T-helper 2 cell treated with Interferon-gamma antibody and Interleukin-4, amounts not matched to agents 5 μg/mL and 100 μg/mL, for 36 hours (primary cell): ENCODE results near the gene ACOT11.
A peak's percentile ranks its signal among the peaks of the same experiment; 100 is the strongest.

Source experiments
- DNase-seq: peaks from one replicate; pipeline ENCODE4 v3.0.0; 2021; ENCODE audit warnings: low spot score
- H3K27ac Mint-ChIP-seq: one replicate; pipeline ENCODE4 v1.8.0; 2021; ENCODE audit warnings: mild to moderate bottlenecking, mixed read lengths
- H3K27me3 Mint-ChIP-seq: one replicate; pipeline ENCODE4 v1.8.0; 2021; ENCODE audit warnings: low read depth, mixed read lengths
- H3K36me3 Mint-ChIP-seq: one replicate; pipeline ENCODE4 v1.8.0; 2021; ENCODE audit warnings: low read depth, mixed read lengths
- H3K4me1 Mint-ChIP-seq: one replicate; pipeline ENCODE4 v1.8.0; 2021; ENCODE audit warnings: low read depth, mixed read lengths
- H3K4me3 Mint-ChIP-seq: one replicate; pipeline ENCODE4 v1.8.0; 2022; ENCODE audit warnings: mild to moderate bottlenecking, moderate library complexity, mixed read lengths
- H3K9me3 Mint-ChIP-seq: one replicate; pipeline ENCODE4 v1.8.0; 2021; ENCODE audit warnings: mixed read lengths

Gene ACOT11

GRCh38 chr1:54543729-54544496 is 4.1 kb upstream of the ACOT11 start:
- H3K36me3 Mint-ChIP-seq = no peaks in the 10 kb centered on the region
- H3K27ac Mint-ChIP-seq = peak overlapping the region; percentile 67
- H3K4me3 Mint-ChIP-seq = no peak overlapping the region
- peaks cover 16% of the 10 kb centered on the region for H3K27me3 Mint-ChIP-seq
- peaks cover 10% of the 10 kb centered on the region for H3K4me1 Mint-ChIP-seq
- H3K9me3 Mint-ChIP-seq = no peaks in the 10 kb centered on the region
- no peak for DNase-seq

GRCh38 chr1:54545916-54546635 is 2.0 kb upstream of the ACOT11 start:
- H3K4me3 Mint-ChIP-seq = no peak overlapping the region
- H3K27me3 Mint-ChIP-seq = peaks cover 11% of the 10 kb centered on the region

GRCh38 chr1:54546651-54547401 is 1.2 kb upstream of the ACOT11 start:
- Mint-ChIP-seq H3K36me3 (no peaks in the 10 kb centered on the region), H3K4me1 (peaks cover 5% of the 10 kb centered on the region), H3K27ac (no peak overlapping the region), H3K9me3 (no peaks in the 10 kb centered on the region), H3K4me3 (no peak overlapping the region), H3K27me3 (peaks cover 5% of the 10 kb centered on the region)
- DNase-seq = no peak

More at GRCh38 chr1:54545916-54546635, 2.0 kb upstream of the ACOT11 start:
- H3K36me3 Mint-ChIP-seq = no peaks in the 10 kb centered on the region
- H3K27ac Mint-ChIP-seq = no peak overlapping the region
- DNase-seq = no peak
- H3K4me1 Mint-ChIP-seq = peaks cover 10% of the 10 kb centered on the region
- H3K9me3 Mint-ChIP-seq = no peaks in the 10 kb centered on the region

GRCh38 chr1:54548389-54549044 is 489 bp downstream of the ACOT11 start:
- peaks cover 2% of the 10 kb centered on the region for H3K27me3 Mint-ChIP-seq
- H3K4me1 Mint-ChIP-seq = no peaks in the 10 kb centered on the region
- no peaks in the 10 kb centered on the region for H3K36me3 Mint-ChIP-seq
- no peak overlapping the region for H3K4me3 Mint-ChIP-seq
- no peak for DNase-seq
- H3K9me3 Mint-ChIP-seq = no peaks in the 10 kb centered on the region
- no peak overlapping the region for H3K27ac Mint-ChIP-seq

GRCh38 chr1:54549181-54549924 is 1.3 kb downstream of the ACOT11 start:
- peaks cover 2% of the 10 kb centered on the region for H3K27me3 Mint-ChIP-seq
- no peak overlapping the region for H3K27ac Mint-ChIP-seq
- no peak for DNase-seq
- no peaks in the 10 kb centered on the region for H3K9me3 Mint-ChIP-seq
- no peaks in the 10 kb centered on the region for H3K36me3 Mint-ChIP-seq
- no peak overlapping the region for H3K4me3 Mint-ChIP-seq
- no peaks in the 10 kb centered on the region for H3K4me1 Mint-ChIP-seq

GRCh38 chr1:54551891-54552290 is 3.9 kb downstream of the ACOT11 start:
- Mint-ChIP-seq H3K4me3 (no peak overlapping the region), H3K27me3 (peaks cover 5% of the 10 kb centered on the region), H3K9me3 (peaks cover 6% of the 10 kb centered on the region), H3K27ac (no peak overlapping the region), H3K36me3 (peaks cover 3% of the 10 kb centered on the region), H3K4me1 (no peaks in the 10 kb centered on the region)
- no peak for DNase-seq

- no peak for DNase-seq
These were observed 5.7 kb downstream of the ACOT11 start for GRCh38 chr1:54553602-54554313.

GRCh38 chr1:54556110-54556509 is 8.1 kb downstream of the ACOT11 start:
- Mint-ChIP-seq H3K27me3 (peaks cover 3% of the 10 kb centered on the region), H3K4me3 (no peak overlapping the region), H3K36me3 (peaks cover 3% of the 10 kb centered on the region), H3K4me1 (no peaks in the 10 kb centered on the region), H3K9me3 (peaks cover 6% of the 10 kb centered on the region), H3K27ac (no peak overlapping the region)
- DNase-seq = no peak

More at GRCh38 chr1:54553602-54554313, 5.7 kb downstream of the ACOT11 start:
- Mint-ChIP-seq H3K27ac (no peak overlapping the region), H3K4me3 (no peak overlapping the region), H3K4me1 (no peaks in the 10 kb centered on the region), H3K9me3 (peaks cover 6% of the 10 kb centered on the region), H3K27me3 (peaks cover 5% of the 10 kb centered on the region), H3K36me3 (peaks cover 3% of the 10 kb centered on the region)

GRCh38 chr1:54557671-54558355 is 9.8 kb downstream of the ACOT11 start:
- H3K4me1 Mint-ChIP-seq = no peaks in the 10 kb centered on the region
- H3K9me3 Mint-ChIP-seq = peaks cover 6% of the 10 kb centered on the region
- H3K27me3 Mint-ChIP-seq = peaks cover 3% of the 10 kb centered on the region
- no peak overlapping the region for H3K4me3 Mint-ChIP-seq
- DNase-seq = no peak
- peaks cover 3% of the 10 kb centered on the region for H3K36me3 Mint-ChIP-seq
- H3K27ac Mint-ChIP-seq = no peak overlapping the region

- no peak overlapping the region for H3K27ac Mint-ChIP-seq
These were observed 10.5 kb downstream of the ACOT11 start for GRCh38 chr1:54558434-54559030.

GRCh38 chr1:54559111-54559548 is 11.1 kb downstream of the ACOT11 start:
- no peak overlapping the region for H3K27ac Mint-ChIP-seq
- peaks cover 6% of the 10 kb centered on the region for H3K9me3 Mint-ChIP-seq
- H3K27me3 Mint-ChIP-seq = peaks cover 3% of the 10 kb centered on the region
- peaks cover 3% of the 10 kb centered on the region for H3K36me3 Mint-ChIP-seq
- no peak overlapping the region for H3K4me3 Mint-ChIP-seq
- no peaks in the 10 kb centered on the region for H3K4me1 Mint-ChIP-seq
- no peak for DNase-seq

More at GRCh38 chr1:54558434-54559030, 10.5 kb downstream of the ACOT11 start:
- Mint-ChIP-seq H3K36me3 (peaks cover 3% of the 10 kb centered on the region), H3K4me3 (no peak overlapping the region), H3K27me3 (peaks cover 3% of the 10 kb centered on the region), H3K9me3 (peaks cover 6% of the 10 kb centered on the region), H3K4me1 (no peaks in the 10 kb centered on the region)
- DNase-seq = no peak

- peaks cover 6% of the 10 kb centered on the region for H3K9me3 Mint-ChIP-seq
- no peak overlapping the region for H3K27ac Mint-ChIP-seq
- H3K4me1 Mint-ChIP-seq = no peaks in the 10 kb centered on the region
- H3K36me3 Mint-ChIP-seq = peaks cover 3% of the 10 kb centered on the region
- peaks cover 3% of the 10 kb centered on the region for H3K27me3 Mint-ChIP-seq
- no peak for DNase-seq
- no peak overlapping the region for H3K4me3 Mint-ChIP-seq
These were observed 11.8 kb downstream of the ACOT11 start for GRCh38 chr1:54559771-54560231.
